Measurements from ENCODE around the gene PGLYRP2. TPM values are rescaled to one million over a fixed set of nuclear protein-coding genes. Genes with fewer than 3 reads are reported as not detected.

The PGLYRP2 gene, protein sequence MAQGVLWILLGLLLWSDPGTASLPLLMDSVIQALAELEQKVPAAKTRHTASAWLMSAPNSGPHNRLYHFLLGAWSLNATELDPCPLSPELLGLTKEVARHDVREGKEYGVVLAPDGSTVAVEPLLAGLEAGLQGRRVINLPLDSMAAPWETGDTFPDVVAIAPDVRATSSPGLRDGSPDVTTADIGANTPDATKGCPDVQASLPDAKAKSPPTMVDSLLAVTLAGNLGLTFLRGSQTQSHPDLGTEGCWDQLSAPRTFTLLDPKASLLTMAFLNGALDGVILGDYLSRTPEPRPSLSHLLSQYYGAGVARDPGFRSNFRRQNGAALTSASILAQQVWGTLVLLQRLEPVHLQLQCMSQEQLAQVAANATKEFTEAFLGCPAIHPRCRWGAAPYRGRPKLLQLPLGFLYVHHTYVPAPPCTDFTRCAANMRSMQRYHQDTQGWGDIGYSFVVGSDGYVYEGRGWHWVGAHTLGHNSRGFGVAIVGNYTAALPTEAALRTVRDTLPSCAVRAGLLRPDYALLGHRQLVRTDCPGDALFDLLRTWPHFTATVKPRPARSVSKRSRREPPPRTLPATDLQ
- total RNA-seq = not detected in 2 replicates

DNA sequence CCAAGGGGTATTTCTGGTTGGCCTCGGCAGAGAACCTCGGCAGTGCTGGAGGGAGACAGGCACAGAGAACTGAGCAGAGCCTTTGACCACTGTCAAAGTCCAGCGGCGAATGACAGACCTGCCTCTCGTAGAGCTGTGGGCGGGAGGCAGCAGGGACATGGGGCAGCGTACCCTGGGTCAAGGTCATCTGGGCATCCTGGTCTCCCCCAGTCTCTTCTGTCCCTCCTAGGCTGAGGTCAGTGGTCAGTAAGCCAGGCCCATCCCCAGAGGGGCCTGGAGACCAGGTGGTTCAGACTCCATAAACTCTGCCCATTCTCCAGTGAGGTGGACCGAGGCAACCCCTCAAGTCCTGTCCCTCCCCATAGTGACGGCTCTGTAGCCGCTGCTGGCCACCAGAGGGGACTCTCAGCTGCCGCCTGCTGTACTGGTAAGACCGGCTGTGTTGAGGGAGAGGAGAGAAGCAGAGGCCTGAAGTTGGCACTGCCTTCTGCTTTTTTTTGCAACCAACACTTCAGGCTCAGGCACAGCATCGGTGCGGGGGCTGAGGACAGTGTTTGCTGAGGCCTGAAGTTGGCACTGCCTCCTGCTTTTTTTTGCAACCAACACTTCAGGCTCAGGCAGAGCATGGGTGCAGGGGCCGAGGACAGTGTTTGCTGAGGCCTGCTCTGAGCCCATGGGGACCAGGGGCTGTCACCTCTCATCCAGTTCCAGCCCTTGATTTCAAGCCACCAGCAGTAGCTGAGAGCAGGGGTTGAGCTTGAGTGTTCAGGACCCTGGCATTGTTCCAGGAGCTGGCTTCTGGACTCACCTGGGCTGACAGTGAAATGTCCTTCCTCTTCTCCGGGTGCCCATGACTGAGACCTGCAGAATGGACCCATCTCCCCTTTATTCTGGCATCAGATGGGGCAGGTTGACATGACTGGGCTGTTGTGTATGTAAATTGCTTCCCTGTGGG, at the start of gene PGLYRP2:
Gene PGLYRP2, minus strand, starts transcription at position 111 of the 955 bp plus-strand sequence. CDS start 130 bp downstream, outside the sequence.

DNA sequence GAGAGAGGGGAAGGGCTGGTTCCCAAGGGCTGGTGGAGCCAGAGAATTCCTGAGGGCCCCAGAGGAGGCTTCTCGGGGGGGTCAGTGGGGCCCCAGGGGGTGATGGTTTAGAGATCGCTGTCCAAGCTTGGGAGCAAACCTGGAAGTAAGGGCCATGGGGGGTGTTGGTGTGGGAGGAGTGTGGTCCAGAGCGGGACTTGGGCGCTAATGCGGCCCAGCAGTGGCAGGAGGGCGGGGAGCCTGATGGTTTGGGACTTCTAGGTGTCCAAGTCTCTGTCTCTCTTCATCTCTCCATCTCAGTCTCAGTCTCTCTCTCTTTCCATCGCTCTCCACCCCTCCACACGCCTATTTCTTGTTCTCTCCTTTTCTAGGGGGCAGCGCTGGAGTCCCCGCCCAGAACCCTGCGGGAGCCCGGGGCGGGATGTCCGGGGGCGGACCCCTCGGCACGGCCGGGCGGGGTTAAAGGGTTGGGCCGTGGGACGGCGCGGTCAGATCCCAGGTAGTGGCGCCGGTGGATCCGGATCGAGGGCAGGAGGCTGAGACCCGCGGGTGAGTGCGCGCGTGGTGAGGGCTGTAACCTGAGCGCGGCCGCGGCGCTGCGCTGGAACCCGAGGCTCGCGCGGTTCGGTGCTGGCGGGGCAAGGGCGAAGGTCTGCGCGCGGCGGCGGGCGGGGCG, 28.9 kb upstream of the PGLYRP2 start, which contains the start of gene CYP4F22:
Gene CYP4F22, plus strand, starts transcription at position 491 of the 676 bp plus-strand sequence. CDS start 16,812 bp downstream, outside the sequence.

DNA sequence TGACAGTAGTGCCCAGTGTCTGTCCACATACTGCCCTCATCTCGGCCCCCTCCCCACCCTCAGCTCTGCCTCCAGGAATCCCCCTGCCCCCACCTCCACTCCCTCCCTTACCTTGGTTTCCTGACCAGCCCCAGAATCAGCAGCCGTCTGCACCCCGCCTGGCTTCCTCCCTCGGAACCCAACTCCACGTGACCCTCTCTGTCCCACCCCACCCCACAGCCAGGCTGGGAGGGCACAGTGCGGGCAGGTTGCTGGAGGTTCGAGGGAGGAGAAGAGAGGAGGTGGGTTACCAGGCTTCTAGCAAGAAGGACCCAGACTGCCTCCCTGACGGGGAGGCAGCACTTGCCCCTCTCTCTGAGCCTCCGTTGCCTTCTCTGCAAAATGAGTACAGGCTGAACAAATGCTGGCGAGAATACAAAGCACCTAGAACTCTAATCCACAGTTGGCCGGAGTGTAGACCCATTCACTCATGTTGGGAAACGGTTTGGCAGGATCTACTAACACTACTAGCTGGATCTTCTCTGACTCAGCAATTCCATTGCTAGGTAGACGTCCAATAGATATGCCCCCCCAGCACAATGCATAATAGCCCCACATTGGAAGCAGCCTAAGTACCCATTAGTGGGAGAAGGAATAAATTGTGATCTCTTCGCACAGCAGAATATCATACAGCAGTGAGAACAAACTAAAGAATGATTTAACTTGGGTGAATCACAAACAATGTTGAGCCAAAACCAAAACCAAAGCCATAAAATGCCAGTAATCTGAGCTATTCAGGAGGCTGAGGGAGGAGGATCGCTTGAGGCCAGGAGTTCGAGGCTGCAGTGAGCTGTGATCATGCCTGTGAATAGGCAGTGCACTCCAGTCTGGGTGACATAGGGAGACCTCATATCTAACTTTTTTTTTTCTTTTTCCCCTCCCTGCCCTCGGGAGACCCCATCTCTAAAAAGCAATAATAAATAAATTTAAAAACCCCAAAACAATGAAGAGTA, 14.6 kb downstream of the PGLYRP2 start, which contains the start of gene RASAL3:
Gene RASAL3, minus strand, starts transcription at position 151 of the 992 bp plus-strand sequence. CDS start 186 bp downstream, outside the sequence.

DNA sequence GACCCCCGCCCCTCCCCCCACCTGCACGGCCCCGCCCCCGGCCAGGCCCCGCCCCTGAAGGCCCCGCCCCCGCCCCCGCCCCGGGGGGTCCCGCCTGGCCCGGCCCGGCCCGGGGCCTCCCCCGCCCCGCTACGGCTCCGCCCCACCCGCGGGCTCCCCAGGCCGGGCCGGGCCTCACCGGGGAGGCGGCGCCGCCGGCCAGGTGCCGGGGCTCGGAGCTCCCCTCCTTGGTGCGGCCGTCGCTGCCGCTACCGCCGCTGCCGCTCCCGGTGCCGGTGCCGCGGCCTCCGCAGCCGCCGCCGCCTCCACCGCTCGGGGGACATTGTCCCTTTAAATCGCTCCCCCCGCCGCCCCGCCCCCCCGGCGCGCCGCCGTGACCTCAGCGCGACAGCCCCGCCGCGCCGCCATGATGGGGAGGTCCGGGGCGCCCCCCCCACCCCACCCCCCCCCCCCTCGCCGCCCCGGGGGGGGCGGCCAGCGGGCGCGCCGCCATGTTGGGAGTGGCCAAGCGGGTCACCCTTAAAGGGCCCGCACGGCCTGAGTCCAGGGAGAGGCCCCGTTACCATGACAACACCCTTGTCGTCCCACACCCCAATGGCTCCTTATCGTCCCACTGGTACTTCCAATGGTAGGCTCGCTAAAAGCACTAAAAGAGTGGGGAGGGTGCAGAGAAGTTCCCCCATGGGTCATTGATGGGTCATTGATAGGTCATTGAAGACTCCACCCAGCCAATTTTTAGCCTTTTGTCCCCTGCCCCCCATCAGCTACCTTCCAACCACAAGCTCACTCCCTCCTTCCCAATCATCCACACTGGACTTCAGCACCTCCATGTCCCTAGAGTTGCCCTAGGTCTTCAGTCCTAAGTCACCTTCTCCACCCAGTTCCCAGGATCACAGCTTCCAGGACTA, 29.4 kb downstream of the PGLYRP2 start, which contains the start of gene WIZ:
Gene WIZ, minus strand, starts transcription at position 337 of the 908 bp plus-strand sequence. CDS start 1,649 bp downstream, outside the sequence.

Other genes starting within 250 kb of the PGLYRP2 start
- 0.16 TPM in 1 of 2 replicates, not detected in the other for gene EPHX3, start 247.1 kb downstream of the PGLYRP2 start, total RNA-seq
- gene BRD4, start 147.0 kb downstream of the PGLYRP2 start, total RNA-seq = 6.5 and 8.8 TPM in 2 replicates
- gene AKAP8, start 99.7 kb downstream of the PGLYRP2 start, total RNA-seq = 11.5 and 15.5 TPM in 2 replicates
- 61.3 and 83.0 TPM in 2 replicates for gene AKAP8L, start 60.5 kb downstream of the PGLYRP2 start, total RNA-seq
- gene WIZ, start 29.5 kb downstream of the PGLYRP2 start, total RNA-seq = 3.9 and 4.7 TPM in 2 replicates
- under 0.01 and 0.09 TPM in 2 replicates for gene RASAL3, start 15.0 kb downstream of the PGLYRP2 start, total RNA-seq
- gene CYP4F22, start 29.0 kb upstream of the PGLYRP2 start, total RNA-seq = not detected in 2 replicates
- gene CYP4F8, start 135.7 kb upstream of the PGLYRP2 start, total RNA-seq = under 0.01 TPM in 1 of 2 replicates, not detected in the other
- gene CYP4F3, start 161.4 kb upstream of the PGLYRP2 start, total RNA-seq = under 0.01 TPM in 1 of 2 replicates, not detected in the other
- not detected in 2 replicates for gene CYP4F12, start 193.6 kb upstream of the PGLYRP2 start, total RNA-seq
- gene OR10H2, start 248.5 kb upstream of the PGLYRP2 start, total RNA-seq = not detected in 2 replicates

Measured in bronchial smooth muscle cell (primary cell).